ENCODE measurements around the gene ZNF662.

DNA sequence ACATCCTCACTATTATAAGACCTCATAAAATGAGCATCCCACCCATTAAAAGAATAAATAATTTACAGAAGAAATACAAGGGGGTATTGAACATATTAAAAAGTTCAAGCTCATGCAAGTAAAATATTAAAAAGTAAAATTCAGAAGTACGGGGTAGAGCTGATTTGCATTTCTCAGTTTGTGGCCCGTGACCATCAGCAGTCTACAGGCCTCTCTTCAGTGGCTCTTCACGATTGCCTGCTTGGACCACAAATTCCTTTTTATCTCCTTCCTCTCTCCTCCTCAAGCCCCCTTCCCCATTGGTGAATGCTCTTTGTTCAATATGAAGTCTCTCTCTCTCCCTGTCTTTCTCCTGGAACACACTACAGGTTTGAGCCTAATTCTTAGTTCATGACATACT, 49.4 kb upstream of the ZNF662 start:
- TF ChIP-seq, protein P1, sequence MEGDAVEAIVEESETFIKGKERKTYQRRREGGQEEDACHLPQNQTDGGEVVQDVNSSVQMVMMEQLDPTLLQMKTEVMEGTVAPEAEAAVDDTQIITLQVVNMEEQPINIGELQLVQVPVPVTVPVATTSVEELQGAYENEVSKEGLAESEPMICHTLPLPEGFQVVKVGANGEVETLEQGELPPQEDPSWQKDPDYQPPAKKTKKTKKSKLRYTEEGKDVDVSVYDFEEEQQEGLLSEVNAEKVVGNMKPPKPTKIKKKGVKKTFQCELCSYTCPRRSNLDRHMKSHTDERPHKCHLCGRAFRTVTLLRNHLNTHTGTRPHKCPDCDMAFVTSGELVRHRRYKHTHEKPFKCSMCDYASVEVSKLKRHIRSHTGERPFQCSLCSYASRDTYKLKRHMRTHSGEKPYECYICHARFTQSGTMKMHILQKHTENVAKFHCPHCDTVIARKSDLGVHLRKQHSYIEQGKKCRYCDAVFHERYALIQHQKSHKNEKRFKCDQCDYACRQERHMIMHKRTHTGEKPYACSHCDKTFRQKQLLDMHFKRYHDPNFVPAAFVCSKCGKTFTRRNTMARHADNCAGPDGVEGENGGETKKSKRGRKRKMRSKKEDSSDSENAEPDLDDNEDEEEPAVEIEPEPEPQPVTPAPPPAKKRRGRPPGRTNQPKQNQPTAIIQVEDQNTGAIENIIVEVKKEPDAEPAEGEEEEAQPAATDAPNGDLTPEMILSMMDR (IDR thresholded peaks at IDR 0.05; ENCODE audit: insufficient read depth, low read length): no peak
- no peak for TF ChIP-seq POLR2AphosphoS5 (IDR thresholded peaks at IDR 0.05; ENCODE audit: low read depth)

Measured in HL-60 (cell line).